Right atrium auricular region (tissue), 2 donors: ENCODE data around the gene TEKT2. TPM values are rescaled to one million over a fixed set of nuclear protein-coding genes. Genes with fewer than 3 reads are reported as not detected.

ENCODE experiments used
- DNase-seq: peaks from one replicate; pipeline ENCODE4 v3.0.0-alpha.2; 2019; ENCODE audit warnings: low spot score
- H3K27ac ChIP-seq, 2 donors: fragments of 200-600 bp; sonication (generic); 1 replicate in 1 of 2; 2 replicates in 1 of 2; pipeline ENCODE4 v1.5.1; 2016 to 2019
- H3K27me3 ChIP-seq, 2 donors: fragments of 200-600 bp; sonication (generic); one replicate each; pipeline versions ENCODE4 v1.5.1 to v1.6.0; 2017 to 2019
- H3K36me3 ChIP-seq: fragments of 200-600 bp; sonication (generic); one replicate; pipeline ENCODE4 v1.5.1; 2016
- H3K4me1 ChIP-seq, 2 donors: fragments of 200-600 bp; sonication (generic); one replicate each; pipeline versions ENCODE4 v1.5.1 to v1.6.0; 2017 to 2019
- H3K4me3 ChIP-seq, 2 donors: fragments of 200-600 bp; sonication (generic); 1 replicate in 1 of 2; 2 replicates in 1 of 2; pipeline ENCODE4 v1.5.1; 2017 to 2019; ENCODE audit warnings: mild to moderate bottlenecking in 1 of 2, moderate library complexity in 1 of 2
- H3K9me3 ChIP-seq, 2 donors: fragments of 200-600 bp; sonication (generic); one replicate each; pipeline ENCODE4 v1.5.1; 2019
- total RNA-seq, 2 donors: library from RNA; depleted of rRNA; stranded (reverse); fragments of >200 nt; gene quantifications; one replicate each; pipeline ENCODE4 v1.1.0, GENCODE V29; 2016
- TF ChIP-seq, protein P1 (sequence below), 2 donors: fragments of 200-600 bp; sonication (generic); IDR thresholded peaks; one replicate each; pipeline ENCODE4 v1.5.1; 2019; ENCODE audit warnings: antibody characterized with exemption in 2 of 2

Gene TEKT2
- total RNA-seq, 2 donors from 2014 or later = 0.41 TPM; not detected in 1

DNA sequence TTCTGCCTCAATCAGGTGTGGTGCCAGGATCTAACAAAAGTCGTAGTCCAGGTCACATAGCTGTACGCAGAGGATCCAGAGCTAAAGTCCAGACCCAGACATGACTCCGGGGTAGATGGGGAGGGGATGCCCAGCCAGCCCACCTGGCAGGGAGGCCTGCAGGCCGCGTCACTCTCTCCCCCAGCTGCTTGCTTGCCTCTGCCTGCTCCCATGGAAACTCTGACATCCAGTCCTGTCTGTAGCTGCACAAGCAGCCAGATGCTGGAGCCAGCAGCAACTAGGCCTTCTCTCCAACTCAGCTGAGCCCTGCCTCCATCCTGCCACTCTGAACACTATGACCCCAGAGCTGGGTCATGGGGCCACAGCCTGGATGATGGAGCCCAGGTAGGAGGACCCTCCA lies 33.0 kb downstream of the TEKT2 start:
- peaks cover 0 to 24% of the 10 kb centered on the region in 2 donors for H3K4me1 ChIP-seq
- no peak for DNase-seq

GRCh38 chr1:36118447-36119204 lies 34.7 kb downstream of the TEKT2 start:
- DNase-seq = no peak
- no peak overlapping the region for H3K27ac ChIP-seq
- no peaks in the 10 kb centered on the region for H3K36me3 ChIP-seq
- TF ChIP-seq, protein P1, sequence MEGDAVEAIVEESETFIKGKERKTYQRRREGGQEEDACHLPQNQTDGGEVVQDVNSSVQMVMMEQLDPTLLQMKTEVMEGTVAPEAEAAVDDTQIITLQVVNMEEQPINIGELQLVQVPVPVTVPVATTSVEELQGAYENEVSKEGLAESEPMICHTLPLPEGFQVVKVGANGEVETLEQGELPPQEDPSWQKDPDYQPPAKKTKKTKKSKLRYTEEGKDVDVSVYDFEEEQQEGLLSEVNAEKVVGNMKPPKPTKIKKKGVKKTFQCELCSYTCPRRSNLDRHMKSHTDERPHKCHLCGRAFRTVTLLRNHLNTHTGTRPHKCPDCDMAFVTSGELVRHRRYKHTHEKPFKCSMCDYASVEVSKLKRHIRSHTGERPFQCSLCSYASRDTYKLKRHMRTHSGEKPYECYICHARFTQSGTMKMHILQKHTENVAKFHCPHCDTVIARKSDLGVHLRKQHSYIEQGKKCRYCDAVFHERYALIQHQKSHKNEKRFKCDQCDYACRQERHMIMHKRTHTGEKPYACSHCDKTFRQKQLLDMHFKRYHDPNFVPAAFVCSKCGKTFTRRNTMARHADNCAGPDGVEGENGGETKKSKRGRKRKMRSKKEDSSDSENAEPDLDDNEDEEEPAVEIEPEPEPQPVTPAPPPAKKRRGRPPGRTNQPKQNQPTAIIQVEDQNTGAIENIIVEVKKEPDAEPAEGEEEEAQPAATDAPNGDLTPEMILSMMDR (IDR thresholded peaks at IDR 0.05) = no peak
- no peaks in the 10 kb centered on the region for H3K27me3 ChIP-seq
- H3K4me3 ChIP-seq = no peak overlapping the region
- no peaks in the 10 kb centered on the region for H3K9me3 ChIP-seq
- H3K4me1 ChIP-seq = peaks cover 0 to 30% of the 10 kb centered on the region in 2 donors

More for the DNA sequence above, 33.0 kb downstream of the TEKT2 start:
- Histone ChIP-seq H3K4me3 (no peak overlapping the region), H3K27ac (no peak overlapping the region), H3K9me3 (no peaks in the 10 kb centered on the region), H3K27me3 (no peaks in the 10 kb centered on the region), H3K36me3 (no peaks in the 10 kb centered on the region)
- TF ChIP-seq, protein P1 (IDR thresholded peaks at IDR 0.05) = no peak

GRCh38 chr1:36119456-36119855 lies 35.6 kb downstream of the TEKT2 start:
- TF ChIP-seq, protein P1 (IDR thresholded peaks at IDR 0.05) = no peak
- Histone ChIP-seq H3K4me1 (peaks cover 0 to 32% of the 10 kb centered on the region in 2 donors), H3K4me3 (no peak overlapping the region), H3K27me3 (no peaks in the 10 kb centered on the region), H3K27ac (no peak overlapping the region), H3K36me3 (no peaks in the 10 kb centered on the region), H3K9me3 (no peaks in the 10 kb centered on the region)
- DNase-seq = no peak

DNA sequence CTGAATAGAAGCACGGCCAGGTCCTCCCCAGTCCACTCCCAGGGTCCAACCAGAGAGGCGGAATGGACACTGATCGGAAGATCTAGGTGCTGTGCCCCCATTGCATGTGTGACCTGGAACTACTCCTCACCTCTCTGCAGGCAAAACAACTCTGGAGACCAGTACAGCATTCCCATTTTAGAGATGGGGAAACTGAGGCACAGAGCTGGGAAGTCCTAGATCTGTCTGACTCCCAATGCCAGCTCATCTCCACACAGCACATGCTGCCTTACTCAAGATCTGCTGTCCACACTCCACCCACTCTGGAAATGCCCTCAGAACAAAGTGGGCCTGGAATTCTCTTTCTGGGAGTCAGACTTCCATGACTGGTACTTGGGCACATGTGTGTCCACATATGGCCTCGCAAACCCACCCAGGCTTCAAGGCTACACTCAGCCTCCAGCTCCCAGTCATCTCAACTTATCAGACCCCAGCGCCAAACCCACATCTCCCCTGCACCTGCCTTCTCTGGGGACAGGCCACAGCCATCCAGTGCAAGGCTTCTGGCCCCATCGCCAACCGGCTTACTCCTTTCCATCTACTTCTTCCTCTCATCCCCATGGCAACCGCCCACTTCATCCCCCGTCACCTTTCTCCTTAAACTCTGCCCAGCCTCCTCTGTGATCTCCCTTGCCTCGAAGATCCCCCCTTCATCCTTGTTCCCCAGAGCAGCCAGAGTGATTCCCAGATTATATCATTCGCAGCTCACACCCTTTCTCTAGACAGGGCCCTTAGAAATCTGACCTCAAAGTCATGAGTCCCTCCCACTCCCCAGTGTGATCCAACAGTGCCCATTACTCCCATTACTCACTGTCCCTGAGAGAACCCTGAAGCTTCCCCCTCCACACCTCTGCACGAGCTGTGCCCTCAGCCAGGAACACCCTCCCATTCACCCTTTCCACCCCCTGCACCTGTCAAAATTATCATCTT lies 38.5 kb downstream of the TEKT2 start:
- Histone ChIP-seq H3K27ac (no peak overlapping the region), H3K4me3 (no peak overlapping the region), H3K27me3 (no peaks in the 10 kb centered on the region), H3K36me3 (no peaks in the 10 kb centered on the region), H3K4me1 (peaks cover 0 to 22% of the 10 kb centered on the region in 2 donors), H3K9me3 (no peaks in the 10 kb centered on the region)
- no peak for DNase-seq
- TF ChIP-seq, protein P1 (IDR thresholded peaks at IDR 0.05) = no peak

GRCh38 chr1:36123356-36123755 lies 39.5 kb downstream of the TEKT2 start:
- Histone ChIP-seq H3K4me3 (no peak overlapping the region), H3K4me1 (peaks cover 0 to 27% of the 10 kb centered on the region in 2 donors), H3K9me3 (no peaks in the 10 kb centered on the region), H3K27ac (no peak overlapping the region), H3K27me3 (no peaks in the 10 kb centered on the region), H3K36me3 (no peaks in the 10 kb centered on the region)
- TF ChIP-seq, protein P1 (IDR thresholded peaks at IDR 0.05) = no peak
- DNase-seq = no peak
